Liver (tissue), 9 donors: ENCODE results near the gene ARID5A. TPM values are rescaled to one million over a fixed set of nuclear protein-coding genes. Genes with fewer than 3 reads are reported as not detected.

Experiments
- DNase-seq: peaks from one replicate; pipeline ENCODE4 v3.0.0-alpha.2; 2017; ENCODE audit warnings: low spot score
- H3K27ac ChIP-seq, 2 donors: one replicate each; pipeline ENCODE4 v1.7.0; 2013; ENCODE audit warnings: inconsistent platforms in 2 of 2, low read length in 2 of 2, control low read depth in 1 of 2, low read depth in 1 of 2, mild to moderate bottlenecking in 1 of 2
- H3K27me3 ChIP-seq, 4 donors: one replicate each; pipeline versions ENCODE4 v1.6.1 to v1.7.0; 2013; ENCODE audit warnings: low read length in 3 of 4, inconsistent platforms in 1 of 4, mild to moderate bottlenecking in 1 of 4, moderate library complexity in 1 of 4; ENCODE audit not compliant: control insufficient read depth in 4 of 4, insufficient read depth in 4 of 4
- H3K36me3 ChIP-seq, 4 donors: one replicate each; pipeline versions ENCODE4 v1.6.1 to v1.7.0; 2013; ENCODE audit warnings: low read length in 3 of 4, mild to moderate bottlenecking in 3 of 4, low read depth in 1 of 4, moderate library complexity in 1 of 4; ENCODE audit not compliant: control insufficient read depth in 4 of 4, insufficient read depth in 3 of 4
- H3K4me1 ChIP-seq, 4 donors: one replicate each; pipeline versions ENCODE4 v1.6.1 to v1.7.0; 2013; ENCODE audit warnings: low read length in 3 of 4, mild to moderate bottlenecking in 3 of 4, moderate library complexity in 1 of 4; ENCODE audit not compliant: control insufficient read depth in 4 of 4, insufficient read depth in 4 of 4
- H3K4me3 ChIP-seq, 3 donors: one replicate each; pipeline versions ENCODE4 v1.6.1 to v1.7.0; 2013; ENCODE audit warnings: low read length in 3 of 3, control low read depth in 1 of 3, low read depth in 1 of 3, mild to moderate bottlenecking in 1 of 3
- H3K9ac ChIP-seq, 2 donors: one replicate each; pipeline ENCODE4 v1.7.0; 2013; ENCODE audit warnings: low read length in 2 of 2, mild to moderate bottlenecking in 2 of 2, moderate library complexity in 2 of 2, control low read depth in 1 of 2, low read depth in 1 of 2
- H3K9me3 ChIP-seq, 4 donors: one replicate each; pipeline versions ENCODE4 v1.6.1 to v1.7.0; 2013; ENCODE audit warnings: low read length in 3 of 4; ENCODE audit not compliant: control insufficient read depth in 4 of 4
- EGR1 ChIP-seq, 2 donors: IDR thresholded peaks; 2 replicates each; pipeline ENCODE4 v1.6.1; 2016 to 2018; ENCODE audit warnings: antibody characterized with exemption in 2 of 2, low read depth in 2 of 2
- FOXA1 ChIP-seq: IDR thresholded peaks from 2 replicates; pipeline ENCODE4 v1.6.1; 2016; ENCODE audit warnings: antibody characterized with exemption
- FOXA2 ChIP-seq: IDR thresholded peaks from 2 replicates; pipeline ENCODE4 v1.6.1; 2016; ENCODE audit warnings: antibody characterized with exemption
- GABPA ChIP-seq, 2 donors: IDR thresholded peaks in 1 of 2; conservative IDR thresholded peaks in 1 of 2; 2 replicates each; pipeline ENCODE4 v1.6.1; 2016; ENCODE audit warnings: antibody characterized with exemption in 2 of 2, mild to moderate bottlenecking in 1 of 2, moderate library complexity in 1 of 2
- HNF4A ChIP-seq, 2 donors: conservative IDR thresholded peaks; 2 replicates each; pipeline ENCODE4 v1.6.1; 2016; ENCODE audit warnings: antibody characterized with exemption in 2 of 2, mild to moderate bottlenecking in 2 of 2
- HNF4G ChIP-seq: IDR thresholded peaks from 2 replicates; pipeline ENCODE4 v1.6.1; 2016; ENCODE audit warnings: antibody characterized with exemption
- JUND ChIP-seq, 2 donors: IDR thresholded peaks; 2 replicates each; pipeline ENCODE4 v1.6.1; 2016; ENCODE audit warnings: antibody characterized with exemption in 2 of 2
- MAX ChIP-seq: IDR thresholded peaks from 2 replicates; pipeline ENCODE4 v1.6.1; 2016; ENCODE audit warnings: antibody characterized with exemption
- RXRA ChIP-seq, 2 donors: IDR thresholded peaks; 2 replicates each; pipeline ENCODE4 v1.6.1; 2017 to 2018; ENCODE audit warnings: antibody characterized with exemption in 2 of 2, mild to moderate bottlenecking in 1 of 2
- SP1 ChIP-seq: IDR thresholded peaks from 2 replicates; pipeline ENCODE4 v1.6.1; 2018; ENCODE audit warnings: antibody characterized with exemption, mild to moderate bottlenecking
- TAF1 ChIP-seq: conservative IDR thresholded peaks from 2 replicates; pipeline ENCODE4 v1.6.1; 2016; ENCODE audit warnings: antibody characterized with exemption, mild to moderate bottlenecking
- YY1 ChIP-seq: IDR thresholded peaks from 2 replicates; pipeline ENCODE4 v1.6.1; 2016; ENCODE audit warnings: antibody characterized with exemption, mild to moderate bottlenecking
- WGBS: extraction: QIAGEN DNeasy Blood & Tissue Kit; methylation state at CpG from one replicate; pipeline ENCODE4 v1.1.7; 2013; 5-methylcytosine and 5-hydroxymethylcytosine counted together
- polyA plus RNA-seq, 2 donors: library from polyadenylated mRNA; stranded (reverse) in 1 of 2; unstranded in 1 of 2; fragments of 200-250 nt in 1 of 2; fragments of >200 nt in 1 of 2; fragmentation: Nextera tagmentation in 1 of 2; extraction: Ambion mirVana in 1 of 2; gene quantifications; one replicate each; pipeline versions ENCODE4 v1.2.1 to v1.2.3, GENCODE V29; 2013 to 2015
- total RNA-seq, 2 donors: library from RNA; depleted of rRNA; stranded (reverse); fragments of >200 nt; gene quantifications; one replicate each; pipeline ENCODE4 v1.2.3, GENCODE V29; 2014
- TF ChIP-seq, protein P1 (sequence below): IDR thresholded peaks from 2 replicates; pipeline ENCODE4 v1.6.1; 2016; ENCODE audit warnings: antibody characterized with exemption
- TF ChIP-seq, protein P2 (sequence below): IDR thresholded peaks from 2 replicates; pipeline ENCODE4 v1.6.1; 2016; ENCODE audit warnings: antibody characterized with exemption, mild to moderate bottlenecking
- TF ChIP-seq, protein P3 (sequence below): fragments of 150-350 bp; IDR thresholded peaks from 2 replicates; pipeline ENCODE4 v1.5.1; 2017; ENCODE audit warnings: improper control_type of control experiment, low read depth, low read length; ENCODE audit not compliant: missing input control
- TF ChIP-seq, protein P4 (sequence below): IDR thresholded peaks from 2 replicates; pipeline ENCODE4 v1.6.1; 2016; ENCODE audit warnings: antibody characterized with exemption
- donor health status: healthy.
- donor health status: healthy.
- donor health status: healthy.
- donor health status: healthy.
- donor health status: healthy.

ARID5A gene
- total and polyA plus RNA-seq, 4 donors: 7.4 to 17.8 (median 11.0) TPM

- TF ChIP-seq HNF4G (no peak), FOXA2 (no peak), YY1 (no peak), FOXA1 (no peak), TAF1 (no peak), EGR1 (IDR thresholded peaks at IDR 0.05; ENCODE audit: low read depth in 2 of 2) (no peak), RXRA (IDR thresholded peaks at IDR 0.05) (no peak), JUND (IDR thresholded peaks at IDR 0.05) (no peak), HNF4A (conservative IDR thresholded peaks at IDR 0.05) (no peak), GABPA (IDR thresholded peaks at IDR 0.05 in 1 of 2, conservative IDR thresholded peaks at IDR 0.05 in 1 of 2) (no peak), SP1 (no peak), MAX (no peak)
- TF ChIP-seq, protein P1, sequence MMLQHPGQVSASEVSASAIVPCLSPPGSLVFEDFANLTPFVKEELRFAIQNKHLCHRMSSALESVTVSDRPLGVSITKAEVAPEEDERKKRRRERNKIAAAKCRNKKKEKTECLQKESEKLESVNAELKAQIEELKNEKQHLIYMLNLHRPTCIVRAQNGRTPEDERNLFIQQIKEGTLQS: no peak
- TF ChIP-seq, protein P2, sequence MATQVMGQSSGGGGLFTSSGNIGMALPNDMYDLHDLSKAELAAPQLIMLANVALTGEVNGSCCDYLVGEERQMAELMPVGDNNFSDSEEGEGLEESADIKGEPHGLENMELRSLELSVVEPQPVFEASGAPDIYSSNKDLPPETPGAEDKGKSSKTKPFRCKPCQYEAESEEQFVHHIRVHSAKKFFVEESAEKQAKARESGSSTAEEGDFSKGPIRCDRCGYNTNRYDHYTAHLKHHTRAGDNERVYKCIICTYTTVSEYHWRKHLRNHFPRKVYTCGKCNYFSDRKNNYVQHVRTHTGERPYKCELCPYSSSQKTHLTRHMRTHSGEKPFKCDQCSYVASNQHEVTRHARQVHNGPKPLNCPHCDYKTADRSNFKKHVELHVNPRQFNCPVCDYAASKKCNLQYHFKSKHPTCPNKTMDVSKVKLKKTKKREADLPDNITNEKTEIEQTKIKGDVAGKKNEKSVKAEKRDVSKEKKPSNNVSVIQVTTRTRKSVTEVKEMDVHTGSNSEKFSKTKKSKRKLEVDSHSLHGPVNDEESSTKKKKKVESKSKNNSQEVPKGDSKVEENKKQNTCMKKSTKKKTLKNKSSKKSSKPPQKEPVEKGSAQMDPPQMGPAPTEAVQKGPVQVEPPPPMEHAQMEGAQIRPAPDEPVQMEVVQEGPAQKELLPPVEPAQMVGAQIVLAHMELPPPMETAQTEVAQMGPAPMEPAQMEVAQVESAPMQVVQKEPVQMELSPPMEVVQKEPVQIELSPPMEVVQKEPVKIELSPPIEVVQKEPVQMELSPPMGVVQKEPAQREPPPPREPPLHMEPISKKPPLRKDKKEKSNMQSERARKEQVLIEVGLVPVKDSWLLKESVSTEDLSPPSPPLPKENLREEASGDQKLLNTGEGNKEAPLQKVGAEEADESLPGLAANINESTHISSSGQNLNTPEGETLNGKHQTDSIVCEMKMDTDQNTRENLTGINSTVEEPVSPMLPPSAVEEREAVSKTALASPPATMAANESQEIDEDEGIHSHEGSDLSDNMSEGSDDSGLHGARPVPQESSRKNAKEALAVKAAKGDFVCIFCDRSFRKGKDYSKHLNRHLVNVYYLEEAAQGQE: no peak
- TF ChIP-seq, protein P3, sequence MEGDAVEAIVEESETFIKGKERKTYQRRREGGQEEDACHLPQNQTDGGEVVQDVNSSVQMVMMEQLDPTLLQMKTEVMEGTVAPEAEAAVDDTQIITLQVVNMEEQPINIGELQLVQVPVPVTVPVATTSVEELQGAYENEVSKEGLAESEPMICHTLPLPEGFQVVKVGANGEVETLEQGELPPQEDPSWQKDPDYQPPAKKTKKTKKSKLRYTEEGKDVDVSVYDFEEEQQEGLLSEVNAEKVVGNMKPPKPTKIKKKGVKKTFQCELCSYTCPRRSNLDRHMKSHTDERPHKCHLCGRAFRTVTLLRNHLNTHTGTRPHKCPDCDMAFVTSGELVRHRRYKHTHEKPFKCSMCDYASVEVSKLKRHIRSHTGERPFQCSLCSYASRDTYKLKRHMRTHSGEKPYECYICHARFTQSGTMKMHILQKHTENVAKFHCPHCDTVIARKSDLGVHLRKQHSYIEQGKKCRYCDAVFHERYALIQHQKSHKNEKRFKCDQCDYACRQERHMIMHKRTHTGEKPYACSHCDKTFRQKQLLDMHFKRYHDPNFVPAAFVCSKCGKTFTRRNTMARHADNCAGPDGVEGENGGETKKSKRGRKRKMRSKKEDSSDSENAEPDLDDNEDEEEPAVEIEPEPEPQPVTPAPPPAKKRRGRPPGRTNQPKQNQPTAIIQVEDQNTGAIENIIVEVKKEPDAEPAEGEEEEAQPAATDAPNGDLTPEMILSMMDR: no peak
- TF ChIP-seq, protein P4, sequence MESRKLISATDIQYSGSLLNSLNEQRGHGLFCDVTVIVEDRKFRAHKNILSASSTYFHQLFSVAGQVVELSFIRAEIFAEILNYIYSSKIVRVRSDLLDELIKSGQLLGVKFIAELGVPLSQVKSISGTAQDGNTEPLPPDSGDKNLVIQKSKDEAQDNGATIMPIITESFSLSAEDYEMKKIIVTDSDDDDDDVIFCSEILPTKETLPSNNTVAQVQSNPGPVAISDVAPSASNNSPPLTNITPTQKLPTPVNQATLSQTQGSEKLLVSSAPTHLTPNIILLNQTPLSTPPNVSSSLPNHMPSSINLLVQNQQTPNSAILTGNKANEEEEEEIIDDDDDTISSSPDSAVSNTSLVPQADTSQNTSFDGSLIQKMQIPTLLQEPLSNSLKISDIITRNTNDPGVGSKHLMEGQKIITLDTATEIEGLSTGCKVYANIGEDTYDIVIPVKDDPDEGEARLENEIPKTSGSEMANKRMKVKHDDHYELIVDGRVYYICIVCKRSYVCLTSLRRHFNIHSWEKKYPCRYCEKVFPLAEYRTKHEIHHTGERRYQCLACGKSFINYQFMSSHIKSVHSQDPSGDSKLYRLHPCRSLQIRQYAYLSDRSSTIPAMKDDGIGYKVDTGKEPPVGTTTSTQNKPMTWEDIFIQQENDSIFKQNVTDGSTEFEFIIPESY: no peak
- 36% methylated on average over 36 of the region's 36 CpGs for WGBS
- H3K9me3 ChIP-seq: no peaks in the 10 kb centered on the region
- H3K4me3 ChIP-seq: peak overlapping the region; percentile 42 to 88 (median 45)
- peak overlapping the region; percentile 42 to 53 for H3K9ac ChIP-seq
- H3K27ac ChIP-seq: peak overlapping the region; percentile 87 to 91
- peaks cover 3 to 10% (median 7%) of the 10 kb centered on the region in 4 donors for H3K4me1 ChIP-seq
- no peak for DNase-seq
- H3K36me3 ChIP-seq: no peaks in the 10 kb centered on the region
- no peaks in the 10 kb centered on the region for H3K27me3 ChIP-seq
Measured at GRCh38 chr2:96537734-96538486, 1.4 kb downstream of the ARID5A start.
